Measurements from ENCODE around the gene PECR.

PECR gene

DNA sequence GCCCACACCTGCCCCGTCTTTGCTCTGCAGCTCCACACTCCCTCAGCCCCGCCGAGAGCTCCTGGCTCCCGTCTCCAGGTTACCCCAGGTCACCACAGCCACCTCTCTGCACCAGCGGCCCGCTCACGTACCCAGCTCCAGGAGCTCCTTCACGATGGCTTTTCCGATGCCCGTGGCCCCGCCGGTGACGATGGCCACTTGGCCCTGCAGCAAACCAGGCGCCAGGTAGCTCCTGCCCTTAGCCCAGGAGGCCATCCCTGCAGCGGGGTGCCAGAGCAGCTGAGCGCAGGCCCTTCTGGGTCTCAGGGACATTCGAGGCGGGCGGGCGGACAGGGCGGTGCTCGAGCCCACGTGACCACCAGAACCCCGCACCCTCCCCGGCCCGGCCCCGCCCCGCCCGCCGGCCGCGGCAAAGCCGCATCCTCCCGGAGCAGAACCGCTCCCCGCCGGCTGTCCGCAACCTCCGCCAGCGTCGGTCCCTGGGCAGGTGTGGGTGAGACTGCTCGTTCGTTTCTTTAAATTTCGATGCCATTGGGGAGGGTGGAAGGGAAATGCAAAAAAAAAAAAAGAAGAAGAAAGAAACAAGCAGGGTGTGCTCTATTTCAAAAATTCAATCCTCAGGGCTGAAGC is at the start of gene PECR, which contains the start of gene TMEM169:
TSS of gene PECR (minus strand) at position 323 of the 630 bp plus-strand sequence. CDS start at position 255, 68 bp downstream.
TSS of gene TMEM169 (plus strand) at position 433 of the 630 bp plus-strand sequence. CDS start 14,045 bp downstream, outside the sequence.
- peak; percentile 72 for DNase-seq

DNA sequence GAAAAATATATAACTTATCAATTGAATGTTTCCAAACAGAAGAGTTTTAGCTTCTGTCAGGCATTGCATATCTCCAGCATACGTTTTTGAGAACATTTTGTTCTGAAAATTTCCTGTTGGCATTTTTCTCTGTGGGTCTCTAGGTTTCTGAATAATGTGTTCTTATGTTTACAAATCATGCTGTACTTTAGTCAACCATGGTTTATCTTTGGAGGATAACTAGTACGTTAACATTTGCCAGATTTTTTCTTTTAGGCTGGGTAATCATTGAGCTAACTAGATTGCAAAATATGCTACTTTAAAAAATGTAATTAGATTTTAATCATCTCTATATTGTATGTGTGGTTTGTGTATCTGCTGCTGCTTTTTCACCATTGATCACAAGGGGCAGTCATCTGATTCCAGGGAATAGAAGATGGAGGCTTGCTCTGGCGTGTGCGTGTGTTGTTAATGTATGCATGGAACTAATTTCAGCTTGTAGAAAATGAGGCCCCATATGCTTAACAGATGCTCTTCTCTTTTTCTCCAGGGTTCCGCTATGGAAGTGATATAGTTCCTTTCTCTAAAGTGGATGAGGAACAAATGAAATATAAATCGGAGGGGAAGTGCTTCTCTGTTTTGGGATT is 48.9 kb upstream of the PECR start:
- no peak for DNase-seq

DNA sequence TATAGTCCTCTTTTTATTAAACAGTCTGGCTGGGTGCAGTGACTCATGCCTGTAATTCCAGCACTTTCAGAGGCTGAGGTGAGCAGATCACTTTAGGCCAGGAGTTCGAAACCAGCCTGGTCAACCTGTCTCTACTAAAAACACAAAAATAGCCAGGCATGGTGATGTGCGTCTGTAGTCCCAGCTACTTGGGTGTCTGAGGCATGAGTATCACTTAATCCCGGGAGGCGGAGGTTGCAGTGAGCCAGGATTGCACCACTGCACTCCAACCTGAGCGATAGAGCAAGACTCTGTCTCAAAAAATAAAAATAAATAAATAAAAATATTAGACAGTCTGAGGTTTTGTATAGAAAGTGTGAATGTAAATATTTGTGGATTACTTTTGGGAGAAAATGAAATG is 45.3 kb upstream of the PECR start:
- DNase-seq: no peak

DNA sequence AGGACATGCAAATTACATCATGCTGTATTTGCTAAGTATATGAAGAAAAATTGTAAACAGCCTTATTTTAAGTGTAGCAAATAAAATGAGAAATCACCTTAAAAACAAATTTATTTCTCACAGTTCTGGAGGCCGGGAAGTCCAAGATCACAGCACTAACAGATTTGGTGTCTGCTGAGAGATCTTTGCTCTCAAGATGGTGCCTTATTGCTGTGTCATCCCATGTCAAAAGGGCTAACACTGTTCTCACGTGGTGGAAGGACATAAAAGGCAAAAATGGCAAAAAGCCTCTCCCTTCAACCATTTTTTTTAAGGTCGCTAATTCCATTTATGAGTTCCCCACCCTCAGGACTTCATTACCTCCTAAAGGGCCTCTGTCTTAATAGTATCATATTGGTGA is 39.6 kb upstream of the PECR start:
- DNase-seq: no peak

DNA sequence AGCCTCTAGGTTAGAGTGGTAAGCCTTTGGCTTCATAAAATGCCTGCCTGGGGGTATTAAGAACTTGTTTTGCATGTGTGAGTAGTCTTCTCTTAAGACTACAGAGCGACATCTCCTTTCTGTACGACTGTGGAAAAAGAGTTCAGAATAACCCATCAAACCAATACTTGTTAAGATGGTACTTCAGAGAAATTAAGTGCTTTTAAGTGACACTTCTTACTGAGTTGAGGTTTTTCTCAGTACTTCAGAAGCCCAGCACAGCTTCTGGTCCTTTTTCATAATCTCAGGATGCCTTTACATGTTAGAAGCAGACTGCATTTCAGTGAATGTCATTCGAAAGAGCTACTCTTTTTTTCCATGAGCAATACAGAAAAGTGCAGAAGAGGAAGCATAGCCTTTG is 38.4 kb upstream of the PECR start:
- DNase-seq: no peak

DNA sequence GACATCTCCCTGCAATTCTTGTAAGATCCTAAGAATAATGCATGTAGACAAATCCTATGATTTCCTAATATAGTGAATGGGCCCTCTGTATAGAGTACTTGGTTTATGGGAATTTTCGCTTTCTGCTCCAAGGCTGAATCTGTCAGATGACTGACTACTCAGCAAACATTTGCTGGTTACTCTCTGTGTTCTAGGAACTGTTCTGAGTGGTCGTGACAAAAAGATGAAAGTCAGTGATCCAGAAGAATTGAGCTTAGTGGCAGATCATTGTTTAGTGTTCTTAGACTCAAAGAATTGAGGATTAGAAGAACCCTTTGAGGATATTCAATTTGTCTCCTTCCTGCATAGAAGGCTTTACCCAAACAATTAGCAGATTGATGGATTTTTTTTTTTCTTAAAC is 37.5 kb upstream of the PECR start:
- DNase-seq: no peak

DNA sequence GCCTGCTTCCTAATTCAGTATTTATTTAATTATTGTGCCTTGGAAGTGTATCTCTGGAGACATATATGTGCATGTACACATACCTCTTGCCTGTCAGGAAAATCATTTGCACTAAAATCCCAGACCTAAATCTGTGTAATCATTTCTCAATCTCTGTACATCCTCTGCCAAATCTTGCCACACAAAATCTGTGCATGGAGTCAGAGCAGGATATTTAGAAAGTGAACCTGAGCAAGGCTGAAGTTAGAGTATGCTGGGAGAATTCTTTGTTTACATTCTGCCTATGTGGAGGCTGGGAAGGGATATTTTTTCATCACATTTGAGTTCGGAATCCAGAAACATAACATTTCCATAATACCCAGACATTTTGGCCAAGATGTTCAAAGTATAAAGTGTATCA is 36.9 kb upstream of the PECR start:
- DNase-seq: no peak

DNA sequence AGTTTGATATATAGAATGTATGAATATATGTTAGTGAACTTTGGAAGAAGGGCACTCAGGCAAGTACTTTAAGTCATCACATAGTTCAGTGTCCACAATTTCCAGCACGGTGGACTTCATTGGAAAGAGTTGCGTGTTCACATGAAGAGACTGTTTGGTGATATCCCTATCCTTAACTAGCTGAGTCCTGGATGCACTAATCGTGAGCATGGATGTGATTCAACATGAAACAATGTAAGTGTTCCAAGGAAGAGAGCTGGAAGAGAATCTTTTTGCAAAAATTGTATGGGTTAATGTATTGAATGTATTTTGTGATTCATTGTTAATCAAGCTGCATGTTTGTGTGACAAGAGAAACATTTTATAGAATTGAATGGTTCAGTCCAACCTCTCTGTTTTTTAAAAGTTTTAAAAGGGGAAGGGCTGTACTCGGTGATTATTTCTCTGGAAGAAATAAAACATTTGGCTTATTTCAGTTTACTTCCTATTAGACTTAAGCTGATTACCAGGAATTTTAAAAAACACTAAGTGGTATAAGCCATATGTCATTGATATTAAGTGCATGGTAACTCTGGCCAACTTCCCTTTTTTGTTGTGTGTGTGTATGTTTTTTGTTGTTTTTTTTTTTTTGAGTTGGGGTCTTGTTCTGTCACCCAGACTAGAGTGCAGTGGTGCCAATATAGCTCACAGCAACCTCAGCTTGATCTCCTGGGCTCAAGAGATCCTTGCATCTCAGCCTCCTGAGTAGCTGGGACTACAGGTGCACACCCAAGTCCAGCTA is 36.1 kb upstream of the PECR start:
- DNase-seq: no peak

DNA sequence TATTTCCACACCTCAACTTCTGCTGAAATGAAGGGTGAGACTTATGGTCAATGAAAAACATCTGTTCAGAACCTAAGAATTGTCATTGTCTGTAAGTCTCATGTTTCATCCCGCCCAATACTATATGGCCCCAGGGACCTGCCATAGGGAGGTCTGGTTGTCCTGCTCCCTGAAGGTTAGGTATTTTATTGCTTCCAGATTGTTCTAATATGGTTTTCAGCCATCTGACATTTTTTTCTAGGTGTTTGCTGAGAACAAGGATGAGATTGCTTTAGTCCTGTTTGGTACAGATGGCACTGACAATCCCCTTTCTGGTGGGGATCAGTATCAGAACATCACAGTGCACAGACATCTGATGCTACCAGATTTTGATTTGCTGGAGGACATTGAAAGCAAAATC is 34.8 kb upstream of the PECR start:
- DNase-seq: no peak

DNA sequence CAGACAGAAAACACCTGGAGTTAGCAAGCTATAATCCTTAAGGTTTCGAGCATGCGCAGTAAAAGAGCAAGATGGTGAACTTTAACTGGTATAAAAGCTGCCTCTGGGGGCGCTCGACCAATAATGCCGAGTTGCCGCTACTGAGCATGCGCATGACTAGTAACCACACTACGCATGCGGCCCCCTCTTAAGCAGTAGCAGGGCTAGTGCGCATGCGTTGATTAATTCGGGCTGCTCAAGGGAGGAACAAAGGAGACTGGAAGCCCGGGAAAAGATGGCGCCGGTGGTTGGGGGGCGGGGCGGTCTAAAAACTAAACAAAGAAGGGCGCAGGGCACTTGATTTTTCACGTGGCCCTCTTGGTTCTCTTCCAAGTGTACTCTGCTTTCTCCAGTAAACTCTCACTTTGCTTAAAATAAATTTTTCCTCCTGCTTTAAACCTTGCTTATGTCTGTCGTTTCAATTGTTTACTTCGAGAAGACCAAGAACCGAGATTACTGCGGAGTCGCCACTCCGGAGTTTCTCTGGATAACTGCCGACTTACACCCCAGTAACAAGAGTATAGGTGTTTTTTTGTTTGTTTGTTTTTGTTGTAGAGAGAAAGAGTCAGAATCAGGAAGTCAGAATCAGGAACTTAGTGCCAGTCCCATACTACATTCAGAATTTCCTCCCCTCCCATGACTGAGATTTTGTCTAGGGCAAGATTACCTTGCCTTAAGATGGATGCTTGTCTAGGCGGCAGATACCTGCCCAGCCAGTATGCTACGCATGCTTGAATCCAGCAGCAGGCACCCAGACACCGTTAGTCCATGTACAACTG is 33.3 kb upstream of the PECR start:
- peak; percentile 96 for DNase-seq

DNA sequence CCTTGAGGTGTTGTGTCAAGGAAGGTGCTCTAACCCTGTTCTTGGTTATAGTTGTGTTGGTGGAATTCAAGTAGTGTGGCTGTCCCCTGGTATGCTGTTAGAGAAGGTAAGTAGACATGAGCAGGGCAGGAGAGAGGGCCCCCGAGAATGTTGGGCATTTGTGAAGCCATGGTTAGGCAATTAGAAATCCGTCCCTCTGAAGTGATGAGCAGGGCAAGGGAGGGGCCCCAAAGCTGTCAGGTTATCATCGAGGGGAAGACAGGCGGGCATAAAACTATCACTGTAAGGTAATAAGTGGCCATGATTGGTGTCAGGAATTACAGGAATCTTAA is 32.7 kb upstream of the PECR start:
- DNase-seq: no peak

DNA sequence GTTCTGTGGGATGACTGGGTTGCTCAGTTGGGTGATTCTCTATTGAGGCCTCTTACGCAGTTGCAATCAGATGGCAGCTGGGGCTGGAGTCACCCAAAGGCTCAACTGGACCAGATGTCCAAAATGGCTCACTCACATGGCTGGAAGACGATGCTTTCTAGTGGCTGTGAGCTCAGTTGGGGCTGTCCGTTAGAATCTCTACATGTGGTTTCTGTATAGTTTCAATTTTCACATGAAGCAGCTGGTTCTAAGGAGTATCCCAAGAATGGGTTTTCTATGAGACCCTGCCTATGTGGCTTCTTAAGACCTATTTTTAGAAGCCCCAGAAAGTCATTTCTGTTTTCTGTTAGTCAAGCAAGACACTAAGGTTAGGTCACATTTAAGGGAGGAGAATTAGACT is 32.0 kb upstream of the PECR start:
- DNase-seq: no peak

DNA sequence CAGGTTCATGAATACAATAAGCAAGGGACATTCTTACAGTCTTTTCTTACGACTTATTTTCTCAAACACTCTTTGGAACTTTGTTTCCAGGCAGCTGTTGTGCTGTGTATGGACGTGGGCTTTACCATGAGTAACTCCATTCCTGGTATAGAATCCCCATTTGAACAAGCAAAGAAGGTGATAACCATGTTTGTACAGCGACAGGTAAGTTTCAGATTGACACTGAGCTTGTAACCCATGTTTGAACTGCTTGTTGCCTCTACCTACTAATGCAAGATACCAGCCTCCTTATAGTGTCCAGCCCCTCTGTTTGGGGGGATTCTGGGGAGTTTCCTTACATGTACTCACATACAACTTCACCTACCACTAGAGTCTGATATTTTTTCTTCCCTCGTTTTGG is 31.3 kb upstream of the PECR start:
- no peak for DNase-seq

DNA sequence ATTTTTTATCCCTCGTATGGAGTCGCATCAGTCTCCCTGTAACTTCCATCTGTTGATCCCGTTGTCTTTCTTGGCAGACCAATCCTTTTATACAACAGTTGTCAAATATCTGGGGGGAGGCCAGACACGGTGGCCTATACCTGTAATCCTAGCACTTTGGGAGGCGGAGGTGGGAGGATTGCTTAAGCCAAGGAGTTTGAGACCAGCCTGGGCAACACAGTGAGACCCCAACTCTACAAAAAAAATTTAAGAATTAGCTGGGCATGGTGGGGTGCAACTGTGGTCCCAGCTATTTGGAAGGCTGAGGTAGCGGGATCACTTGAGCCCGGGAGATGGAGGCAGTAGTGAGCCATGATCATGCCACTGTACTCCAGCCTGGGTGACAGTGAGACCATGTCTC is 29.5 kb upstream of the PECR start:
- no peak for DNase-seq

DNA sequence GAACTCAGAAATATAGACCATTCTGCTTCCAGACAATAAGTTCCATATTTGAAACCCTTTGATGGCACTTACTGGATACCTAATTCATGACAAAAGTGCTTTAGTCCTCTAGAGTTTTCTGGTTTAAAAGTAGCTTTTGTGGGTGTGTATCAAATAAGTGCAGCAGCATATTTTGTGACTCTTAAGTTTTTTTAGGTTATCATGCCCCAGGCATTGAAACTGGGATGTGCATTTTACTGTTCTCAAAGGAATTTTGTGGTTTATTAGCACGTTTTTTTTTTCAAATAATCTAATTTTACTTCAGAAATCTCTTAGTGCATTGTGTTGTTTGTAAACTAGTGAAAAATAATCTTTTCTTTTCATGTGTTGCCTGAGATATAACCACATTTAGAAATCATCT is 29.0 kb upstream of the PECR start:
- no peak for DNase-seq

DNA sequence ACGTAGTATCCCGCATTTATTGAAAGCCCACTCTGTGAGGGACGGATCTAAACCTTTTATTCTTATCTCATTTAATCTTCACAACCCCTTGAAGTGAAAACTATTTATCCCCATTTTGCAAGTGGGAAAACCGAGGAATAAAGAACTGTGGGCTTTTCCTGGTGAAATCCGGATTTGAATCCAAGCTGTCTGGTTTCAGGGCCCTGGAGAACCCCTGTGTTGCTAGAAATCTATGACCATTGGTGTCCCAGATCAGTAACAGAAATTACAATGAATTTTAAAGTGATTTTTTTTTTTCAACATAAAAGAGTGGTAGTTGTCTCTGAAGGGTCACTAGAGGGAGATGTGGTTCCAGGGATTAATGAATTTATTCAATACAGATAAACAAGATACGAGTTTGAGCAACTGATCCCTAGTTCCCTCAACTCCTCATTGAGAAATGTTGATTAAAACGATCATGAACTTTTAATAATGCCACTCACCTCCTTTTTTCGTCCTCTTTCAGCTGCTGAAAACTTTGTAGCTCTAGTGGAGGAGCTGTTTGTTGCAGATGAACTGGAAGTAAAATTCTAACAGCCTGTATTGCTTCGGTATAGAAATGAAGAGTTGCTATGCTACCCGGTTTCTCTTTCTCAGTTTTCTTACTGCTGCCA is 28.5 kb upstream of the PECR start:
- no peak for DNase-seq

DNA sequence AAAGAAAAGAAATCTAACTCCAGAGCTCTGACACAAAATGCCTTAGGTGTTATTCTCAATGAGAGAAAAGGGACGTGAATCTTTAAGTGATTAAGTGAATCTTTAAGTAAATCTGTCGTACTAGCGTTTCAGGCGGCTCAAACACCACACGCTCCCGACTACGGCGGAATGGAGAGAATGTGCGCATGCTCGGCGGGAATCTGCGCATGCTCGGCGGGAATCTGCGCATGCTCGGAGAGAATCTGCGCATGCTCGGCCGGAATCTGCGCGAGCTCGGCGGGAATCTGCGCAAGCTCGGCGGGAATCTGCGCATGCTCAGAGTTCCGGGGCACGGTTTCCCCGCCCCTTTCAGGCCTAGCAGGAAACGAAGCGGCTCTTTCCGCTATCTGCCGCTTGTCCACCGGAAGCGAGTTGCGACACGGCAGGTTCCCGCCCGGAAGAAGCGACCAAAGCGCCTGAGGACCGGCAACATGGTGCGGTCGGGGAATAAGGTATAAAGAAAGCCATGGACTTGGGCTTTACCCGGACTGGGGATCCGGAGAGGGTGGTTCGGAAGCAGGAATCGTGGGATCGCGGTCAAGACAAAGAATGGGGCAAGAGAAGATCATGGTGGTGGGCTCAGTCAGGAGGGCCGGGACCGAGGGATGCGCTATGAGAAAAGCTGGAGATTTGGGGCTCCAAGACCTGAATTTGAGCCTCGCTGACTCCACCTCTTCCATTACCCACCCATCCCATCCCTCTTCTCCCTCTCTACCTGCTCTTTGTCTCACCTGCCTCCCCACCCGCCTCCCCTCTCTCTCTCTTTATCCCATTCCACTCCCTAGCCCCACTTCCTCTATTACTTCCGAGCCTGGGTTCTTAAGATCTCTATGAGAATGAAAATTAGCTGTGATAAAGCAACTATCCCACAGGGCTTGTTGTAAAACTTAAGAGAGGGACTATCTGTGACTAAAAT is 27.6 kb upstream of the PECR start, which contains the start of gene XRCC5:
TSS of gene XRCC5 (plus strand) at position 382 of the 955 bp plus-strand sequence. CDS start at position 471, 89 bp downstream.
- DNase-seq: peak; percentile 98

DNA sequence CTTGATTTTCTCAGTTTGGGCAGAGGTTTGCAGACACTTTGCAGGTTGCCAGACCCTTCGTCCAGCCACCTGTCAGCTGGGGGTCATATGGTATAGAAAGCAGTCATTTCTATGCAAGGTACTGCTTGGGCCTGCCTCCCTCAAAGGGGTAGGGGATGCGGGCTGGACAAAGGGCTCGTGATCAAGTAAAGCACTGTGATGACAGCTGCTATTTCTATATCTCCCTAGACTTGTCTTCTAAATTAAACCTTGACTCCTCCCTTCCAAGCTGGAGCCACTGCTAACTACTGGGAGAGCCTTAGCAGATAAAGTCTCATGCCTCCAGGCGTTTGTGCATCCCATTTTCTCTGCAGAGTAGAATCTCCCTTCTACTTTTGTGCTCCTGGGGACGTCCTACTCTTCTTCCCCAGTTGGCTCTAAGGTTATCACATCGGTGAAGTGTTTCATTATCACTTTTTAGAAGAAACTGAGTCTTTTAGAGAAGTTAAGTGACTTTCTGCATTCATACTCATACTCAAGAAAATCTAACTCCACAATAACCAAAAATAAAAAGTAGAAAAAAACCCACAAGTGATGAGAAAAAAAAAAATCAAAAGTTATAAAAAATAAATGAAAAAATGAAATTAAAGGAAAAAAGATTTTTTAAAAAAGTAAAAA is 26.8 kb upstream of the PECR start:
- no peak for DNase-seq

DNA sequence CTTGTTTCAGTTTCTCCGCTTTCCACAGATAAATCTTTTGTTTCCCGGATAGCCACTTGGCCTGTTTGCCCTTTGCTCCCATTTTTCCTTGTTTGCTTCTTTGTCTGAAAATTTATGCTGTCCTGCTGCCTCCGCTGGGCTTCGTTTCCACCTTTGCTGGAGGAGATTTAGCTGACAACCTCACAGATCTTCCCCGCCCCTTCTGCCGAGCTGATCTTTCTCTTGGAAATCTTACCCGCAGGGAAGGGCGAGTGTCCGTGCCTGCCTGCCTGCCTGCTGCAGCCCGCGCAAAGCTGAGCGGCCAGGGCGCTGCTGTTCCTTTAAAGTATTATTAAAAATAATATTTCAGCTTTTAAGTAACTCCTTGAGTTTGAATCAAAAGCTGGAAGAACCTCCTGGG is 26.2 kb upstream of the PECR start:
- no peak for DNase-seq

DNA sequence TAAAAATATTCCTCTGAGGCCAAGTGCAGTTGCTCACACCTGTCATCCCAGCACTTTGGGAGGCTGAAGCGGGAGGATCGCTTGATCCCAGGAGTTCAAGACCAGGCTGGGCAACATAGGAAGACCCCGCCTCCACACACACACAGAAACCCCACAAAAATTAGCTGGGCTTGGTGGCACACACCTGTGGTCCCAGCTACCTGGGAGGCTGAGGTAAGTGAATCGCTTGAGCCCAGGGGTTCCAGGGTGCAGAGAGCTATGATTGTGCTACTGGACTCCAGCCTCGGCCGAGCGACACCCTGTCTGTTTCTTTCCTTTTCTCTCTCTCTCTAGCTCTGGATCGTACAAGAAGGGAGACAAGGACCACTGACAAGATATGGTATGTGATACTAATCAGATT is 25.7 kb upstream of the PECR start:
- DNase-seq: no peak

DNA sequence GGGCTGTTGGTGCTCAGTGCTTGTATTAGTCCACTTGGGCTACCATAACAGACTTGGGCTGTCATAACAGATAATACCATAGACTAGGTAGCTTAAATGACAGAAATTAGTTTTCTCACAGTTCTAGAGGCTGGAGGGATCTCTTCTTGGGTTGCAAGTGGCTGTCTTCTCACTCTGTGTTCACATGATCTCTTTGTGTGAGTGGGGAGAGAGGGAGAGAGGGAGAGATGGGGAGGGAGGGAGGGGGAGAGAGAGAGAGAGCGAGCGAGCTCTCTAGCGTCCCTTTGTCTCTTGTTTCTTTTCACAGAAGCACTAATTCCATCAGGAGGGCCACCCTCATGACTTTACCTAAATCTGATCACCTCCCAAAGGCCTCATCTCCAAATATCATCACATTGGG is 23.1 kb upstream of the PECR start:
- DNase-seq: no peak
